ENCODE measurements around the gene IGFBP6.

The IGFBP6 gene

GRCh38 chr12:53123578-53124351 lies 26.3 kb downstream of the IGFBP6 start:
- 0 out of 3 replicates have a peak, but pooled peaks have one; percentile 33 for ATAC-seq
- no peak for TF ChIP-seq ISL1 (CRISPR knock-in tag; IDR thresholded peaks at IDR 0.05)
- no peak for TF ChIP-seq ZNF565 (CRISPR knock-in tag; conservative IDR thresholded peaks at IDR 0.05; ENCODE audit: low read depth)
- no peak for TF ChIP-seq ZC3H10 (CRISPR knock-in tag; IDR thresholded peaks at IDR 0.05)
- no peak for TF ChIP-seq RARB (CRISPR knock-in tag; IDR thresholded peaks at IDR 0.05)
- TF ChIP-seq ZFP30 (CRISPR knock-in tag; IDR thresholded peaks at IDR 0.05), result no peak
- TF ChIP-seq SNAI2 (CRISPR knock-in tag; IDR thresholded peaks at IDR 0.05), result no peak
- no peak for TF ChIP-seq GLIS3 (CRISPR knock-in tag; IDR thresholded peaks at IDR 0.05)
- no peak for TF ChIP-seq ZFP3 (CRISPR knock-in tag; IDR thresholded peaks at IDR 0.05)
- TF ChIP-seq TOX (CRISPR knock-in tag; IDR thresholded peaks at IDR 0.05; ENCODE audit: borderline replicate concordance), result no peak
- TF ChIP-seq POU6F1 (CRISPR knock-in tag; IDR thresholded peaks at IDR 0.05; ENCODE audit: borderline replicate concordance, low read depth), result no peak
- no peak for TF ChIP-seq TSHZ2 (CRISPR knock-in tag; IDR thresholded peaks at IDR 0.05)
- no peak for TF ChIP-seq ARNTL (CRISPR knock-in tag; IDR thresholded peaks at IDR 0.05; ENCODE audit: borderline replicate concordance, low read depth)
- TF ChIP-seq CSRNP3 (CRISPR knock-in tag; IDR thresholded peaks at IDR 0.05), result no peak
- TF ChIP-seq PATZ1 (CRISPR knock-in tag; IDR thresholded peaks at IDR 0.05; ENCODE audit: borderline replicate concordance), result no peak
- no peak for TF ChIP-seq ZNF8 (CRISPR knock-in tag; IDR thresholded peaks at IDR 0.05)
- TF ChIP-seq PPARA (CRISPR knock-in tag; IDR thresholded peaks at IDR 0.05; ENCODE audit: borderline replicate concordance), result no peak

- ATAC-seq, result no peak
- no peak for TF ChIP-seq TSHZ2 (CRISPR knock-in tag; IDR thresholded peaks at IDR 0.05)
Measured at GRCh38 chr12:53124352-53124723, 26.9 kb downstream of the IGFBP6 start.

- no peak for ATAC-seq
- TF ChIP-seq ZNF565 (CRISPR knock-in tag; conservative IDR thresholded peaks at IDR 0.05; ENCODE audit: low read depth) (no peak), PPARA (CRISPR knock-in tag; IDR thresholded peaks at IDR 0.05; ENCODE audit: borderline replicate concordance) (no peak), ISL1 (CRISPR knock-in tag; IDR thresholded peaks at IDR 0.05) (no peak), GLIS3 (CRISPR knock-in tag; IDR thresholded peaks at IDR 0.05) (no peak), ZNF70 (CRISPR knock-in tag; IDR thresholded peaks at IDR 0.05) (no peak), SNAI2 (CRISPR knock-in tag; IDR thresholded peaks at IDR 0.05) (no peak), ZNF8 (CRISPR knock-in tag; IDR thresholded peaks at IDR 0.05) (no peak)
Measured at GRCh38 chr12:53127169-53127568, 29.7 kb downstream of the IGFBP6 start.
